GM18907 (cell line): Measurements from ENCODE around the gene NCOA7.

Experiments used
- ATAC-seq: cut with Tn5 transposase; IDR thresholded peaks from one replicate; pipeline ENCODE4 v1.9.1; 2021; ENCODE audit warnings: mild to moderate bottlenecking, moderate library complexity; ENCODE audit not compliant: unreplicated experiment

Gene NCOA7

GRCh38 chr6:125809570-125810170 lies 18.9 kb downstream of the NCOA7 start:
- no peak for ATAC-seq

- ATAC-seq: no peak
Observed at GRCh38 chr6:125810445-125810844, 19.7 kb downstream of the NCOA7 start.

DNA sequence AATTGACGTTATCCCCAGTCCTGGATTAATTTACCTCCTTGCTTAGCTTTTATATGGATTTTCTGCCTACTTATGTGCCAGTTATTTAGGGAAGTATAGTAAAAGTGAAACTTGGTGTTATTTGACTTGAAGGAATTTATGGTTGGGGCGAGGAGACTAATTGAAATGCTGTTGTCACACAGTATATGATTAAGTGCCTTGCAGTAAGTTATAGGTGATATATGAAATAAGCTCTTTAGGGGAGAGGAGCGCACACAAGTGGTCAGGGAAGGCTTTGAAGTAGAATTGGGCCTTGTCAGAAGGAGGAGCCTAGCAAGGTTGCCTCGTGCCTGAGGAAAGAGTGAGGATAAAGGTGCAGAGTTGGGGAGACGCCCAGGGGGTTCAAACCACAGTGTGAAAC lies 20.5 kb downstream of the NCOA7 start:
- ATAC-seq: no peak

- ATAC-seq: no peak
Observed at GRCh38 chr6:125812394-125813292, 21.9 kb downstream of the NCOA7 start.

GRCh38 chr6:125814481-125814880 lies 23.7 kb downstream of the NCOA7 start:
- peak; percentile 45 for ATAC-seq

DNA sequence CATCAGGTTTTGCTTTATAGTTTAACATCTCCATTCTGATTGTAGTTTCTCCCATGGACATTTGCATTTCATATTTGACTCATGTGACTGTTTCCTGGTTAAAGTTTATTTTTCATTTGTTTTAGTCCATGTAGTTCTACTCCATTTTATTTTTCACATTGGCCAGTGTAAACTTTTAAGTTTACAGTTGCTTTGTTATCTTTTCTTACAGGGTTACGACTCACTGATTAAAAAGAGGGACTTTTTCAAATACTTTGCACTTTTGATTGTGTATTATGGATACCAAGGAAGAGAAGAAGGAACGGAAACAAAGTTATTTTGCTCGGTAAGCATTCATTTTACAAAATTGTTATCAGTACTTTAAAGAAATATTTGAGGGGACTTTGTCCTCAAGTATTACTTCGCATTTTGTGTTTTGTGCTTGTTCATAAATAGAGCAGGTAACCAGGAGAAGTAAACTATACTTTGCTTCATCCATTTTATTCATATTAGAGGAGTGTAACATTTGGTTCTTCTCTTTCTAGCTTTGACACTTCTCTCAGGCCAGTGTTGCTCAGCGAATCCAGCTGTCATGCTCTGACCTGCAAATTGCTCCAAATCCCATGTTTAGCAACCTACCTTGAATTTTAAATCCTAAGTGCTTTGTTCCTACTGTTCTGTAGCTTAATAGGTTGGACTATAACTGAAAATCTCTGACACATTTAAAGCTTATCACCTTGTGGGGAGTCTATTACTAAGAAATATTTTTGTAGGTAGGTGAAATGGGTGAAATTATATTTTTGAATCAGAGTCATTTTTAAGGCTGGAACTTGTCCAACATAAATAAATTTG lies 24.5 kb downstream of the NCOA7 start:
- ATAC-seq: no peak

DNA sequence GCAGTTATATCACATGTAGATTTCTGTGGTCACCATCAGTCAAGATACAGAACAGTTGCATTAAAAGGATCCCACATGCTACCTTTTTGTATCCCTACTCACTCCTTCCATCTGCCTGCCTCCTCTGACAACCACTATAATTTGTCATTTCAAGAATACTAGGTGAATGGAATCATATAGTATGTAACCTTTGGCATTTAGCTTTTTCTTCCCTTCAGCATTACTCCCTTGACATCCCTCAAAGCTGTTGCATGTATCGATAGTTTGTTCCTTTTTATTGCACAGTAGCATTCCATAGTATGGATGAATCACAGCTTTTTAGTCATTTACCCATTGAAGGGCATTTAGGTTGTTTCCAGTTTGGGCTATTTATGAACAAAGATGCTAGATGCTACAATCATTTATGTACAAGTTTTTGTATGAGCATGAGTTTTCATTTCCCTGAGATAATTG lies 26.1 kb downstream of the NCOA7 start:
- no peak for ATAC-seq

DNA sequence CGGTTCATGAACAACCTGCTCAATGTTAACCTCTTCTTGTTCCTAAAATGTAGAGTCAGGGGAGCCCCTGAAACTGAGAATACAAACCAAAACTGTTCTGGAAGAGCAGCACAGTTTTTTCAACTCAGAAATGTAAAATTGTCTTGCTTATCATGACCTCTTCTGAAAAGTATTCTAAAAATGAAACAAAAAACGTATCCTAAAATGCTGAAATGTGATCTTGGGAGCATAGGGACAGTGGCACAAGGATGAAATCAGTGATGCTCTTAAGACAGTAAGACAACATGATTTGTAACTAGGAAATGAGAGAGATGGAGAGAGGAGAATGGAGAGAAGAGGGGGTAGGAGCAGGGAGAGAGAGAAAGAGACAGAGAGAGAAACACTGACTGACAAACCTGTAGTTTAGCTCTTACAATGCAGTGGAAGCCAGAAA lies 27.5 kb downstream of the NCOA7 start:
- no peak for ATAC-seq

- ATAC-seq: no peak
Observed at GRCh38 chr6:125818772-125819260, 28.1 kb downstream of the NCOA7 start.

GRCh38 chr6:125819535-125820326 lies 29.0 kb downstream of the NCOA7 start:
- ATAC-seq: no peak

- ATAC-seq: no peak
Observed at GRCh38 chr6:125821825-125822281, 31.1 kb downstream of the NCOA7 start.

GRCh38 chr6:125823180-125823579 lies 32.4 kb downstream of the NCOA7 start:
- no peak for ATAC-seq

DNA sequence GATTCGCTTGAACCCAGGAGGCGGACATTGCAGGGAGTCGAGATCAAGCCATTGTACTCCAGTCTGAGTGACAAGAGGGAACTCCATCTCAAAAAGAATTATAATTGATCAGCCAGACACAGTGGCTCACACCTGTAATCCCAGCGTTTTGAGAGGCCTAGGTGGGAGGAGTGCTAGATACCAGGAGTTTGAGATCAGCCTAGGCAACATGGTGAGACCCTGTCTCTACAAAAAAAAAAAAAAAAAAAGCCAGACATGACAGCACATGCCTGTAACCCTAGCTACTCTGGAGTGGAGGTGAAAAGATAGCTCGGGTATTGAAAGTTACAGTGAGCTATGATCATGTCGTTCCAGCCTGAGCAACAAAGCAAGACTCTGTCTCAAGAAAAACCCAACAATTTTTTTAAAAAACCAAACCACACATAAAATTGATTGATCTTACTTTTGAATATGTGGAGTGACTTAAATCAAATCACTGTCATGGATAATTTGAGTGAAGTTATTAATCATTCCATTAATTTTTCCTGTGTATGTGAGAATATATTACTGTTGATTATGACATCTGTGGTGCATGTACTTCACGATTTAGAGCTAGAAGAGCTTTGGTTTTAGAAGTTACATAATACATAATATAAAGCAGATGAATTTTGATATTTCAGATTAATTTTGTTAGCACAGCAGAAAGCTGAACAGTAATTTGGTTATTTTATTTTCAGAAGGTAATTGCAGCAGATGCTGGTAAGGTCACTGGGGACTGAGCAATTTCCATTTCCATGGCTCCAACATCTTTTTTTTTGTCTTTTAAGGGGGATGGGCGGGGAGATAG lies 34.4 kb downstream of the NCOA7 start:
- no peak for ATAC-seq

- no peak for ATAC-seq
Observed at GRCh38 chr6:125826695-125827463, 36.1 kb downstream of the NCOA7 start.

DNA sequence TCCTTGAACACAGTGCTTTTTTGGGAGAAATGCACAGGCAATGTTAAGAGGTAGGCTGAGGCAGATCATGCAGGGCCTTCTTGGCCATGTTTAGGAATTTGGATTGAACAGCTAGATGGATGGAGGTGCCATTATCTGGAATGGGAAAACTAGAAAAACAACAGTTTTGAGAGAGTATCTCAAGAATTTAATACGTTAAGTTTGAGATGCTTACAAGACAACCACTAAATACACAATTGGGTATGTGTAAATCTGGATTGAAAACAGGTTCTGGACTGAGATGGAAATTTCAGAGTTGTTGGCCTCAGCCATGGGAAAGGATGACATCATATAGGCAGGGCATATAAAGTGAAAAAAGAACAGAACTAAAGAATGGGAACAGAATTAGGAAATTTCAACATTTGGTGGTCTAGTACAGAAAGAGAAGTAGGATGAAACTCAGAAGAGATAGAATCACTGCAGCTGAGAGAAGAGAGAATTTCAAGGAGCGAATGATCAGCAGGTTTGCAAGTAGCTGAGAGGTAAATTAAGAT lies 37.1 kb downstream of the NCOA7 start:
- no peak for ATAC-seq

DNA sequence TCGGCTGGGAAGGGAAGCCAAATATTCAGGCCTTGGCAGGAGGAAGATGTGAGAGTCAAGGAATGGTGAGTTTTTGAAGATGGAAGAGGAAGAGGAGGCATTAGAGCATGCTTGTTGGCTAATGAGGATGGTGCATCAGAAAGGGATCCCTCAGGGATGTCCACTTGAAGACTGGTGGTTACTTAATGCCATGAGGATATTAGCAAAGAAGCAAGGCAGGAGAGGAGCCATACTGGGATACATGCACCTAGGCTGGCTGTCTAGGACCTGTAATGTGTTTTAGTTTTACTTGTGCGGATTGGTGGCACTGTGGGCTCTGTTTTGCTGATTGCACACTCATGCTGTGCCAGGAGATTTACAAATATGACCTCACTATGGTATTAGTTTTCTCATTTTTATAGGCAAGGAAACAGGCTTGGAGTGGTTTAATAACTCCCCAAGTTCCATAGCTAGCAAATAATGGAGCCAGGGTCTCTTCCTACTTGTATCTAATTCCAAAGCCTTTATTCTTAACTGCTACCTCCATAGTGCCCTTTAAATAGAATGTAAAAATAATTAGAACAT lies 37.8 kb downstream of the NCOA7 start:
- ATAC-seq: no peak

DNA sequence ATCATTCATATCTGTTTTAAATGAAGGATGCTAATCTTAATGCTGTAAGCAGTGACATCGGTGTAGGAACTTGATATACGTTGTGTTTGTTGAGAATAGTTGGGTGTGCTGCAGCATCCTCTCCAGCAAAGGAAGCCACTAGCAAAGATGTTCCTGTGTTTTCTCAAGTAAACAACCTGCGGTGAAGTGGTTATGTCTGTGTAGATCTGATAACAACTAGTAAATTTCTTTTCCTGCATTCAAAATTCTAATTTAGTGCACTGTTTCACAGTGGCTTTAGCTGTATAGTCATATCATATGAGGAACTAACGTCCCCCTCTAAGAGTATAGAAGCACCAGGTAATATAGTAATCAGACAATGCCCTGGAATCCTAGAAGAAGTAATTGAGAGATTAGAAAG lies 38.7 kb downstream of the NCOA7 start:
- ATAC-seq: no peak

DNA sequence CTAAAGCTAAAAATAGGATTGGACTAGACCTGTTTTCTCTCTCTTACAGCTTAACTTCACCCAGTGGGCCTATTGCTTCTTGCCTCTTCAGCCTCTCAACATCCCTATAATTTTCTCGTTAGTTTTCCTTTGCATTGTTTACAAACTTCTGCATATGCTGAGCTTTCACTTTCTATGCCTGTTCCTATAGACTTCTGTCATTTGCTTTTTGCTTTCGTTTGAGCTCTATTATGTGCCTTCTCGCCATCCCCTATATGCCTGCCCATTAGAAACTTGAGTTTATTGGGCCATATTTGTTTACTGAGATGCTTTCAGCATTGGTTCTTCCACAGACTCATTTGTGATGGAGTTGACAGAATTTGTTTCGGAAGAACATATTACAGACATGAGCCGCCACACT lies 40.9 kb downstream of the NCOA7 start:
- no peak for ATAC-seq
